ENCODE results near the gene EDAR. TPM values are rescaled to one million over a fixed set of nuclear protein-coding genes. Genes with fewer than 3 reads are reported as not detected.
A peak's percentile ranks its signal among the peaks of the same experiment; 100 is the strongest.

The EDAR gene
- total RNA-seq, 1 donor from 2014 or later, result not detected

DNA sequence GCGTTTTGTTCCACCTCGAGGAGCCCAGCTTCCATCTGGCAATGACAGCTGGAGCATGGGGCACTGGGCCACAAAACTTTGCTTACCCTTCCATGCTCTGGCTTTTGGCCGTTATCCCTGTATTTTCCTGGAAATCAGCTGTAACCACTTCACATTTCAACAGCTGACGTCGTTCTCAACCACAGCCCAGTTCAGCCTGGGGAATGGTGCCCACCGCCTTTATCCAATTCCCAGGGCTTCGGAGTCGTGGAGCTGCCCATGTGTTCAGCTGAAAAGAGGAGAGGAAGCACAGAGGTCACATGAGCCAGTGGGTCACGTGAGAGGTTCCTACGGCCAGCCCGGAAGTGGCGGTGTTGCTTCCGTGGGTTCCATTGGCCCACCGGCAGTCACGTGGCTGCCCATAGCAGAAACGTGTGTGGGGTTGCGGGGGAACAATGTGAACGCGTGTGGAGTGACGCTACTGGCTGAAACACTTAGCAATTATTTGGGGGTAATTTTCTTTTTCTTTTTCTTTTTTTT, 16.7 kb upstream of the EDAR start:
- DNase-seq (ENCODE audit: low read depth in 2 of 2), result peak in 1 of 2 donors; percentile 29

DNA sequence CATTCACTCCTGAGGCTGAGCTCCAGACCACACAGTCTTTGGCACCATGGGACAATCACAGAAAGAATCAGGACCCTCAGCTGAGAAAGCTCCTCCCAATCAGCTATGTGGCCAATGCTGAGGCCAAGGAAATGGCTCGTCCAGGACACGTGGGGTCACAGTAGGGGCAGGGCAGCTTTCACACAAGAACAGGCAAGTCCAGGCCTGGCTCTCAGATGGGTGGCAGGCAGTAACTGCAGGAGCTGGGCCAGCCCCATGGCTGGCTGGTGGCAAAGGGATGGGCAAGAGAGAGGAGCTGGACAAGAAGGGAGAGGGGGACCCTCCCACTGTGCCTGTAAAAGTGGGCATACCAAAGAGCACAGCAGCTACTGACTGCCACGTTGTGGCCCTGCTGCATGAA, 12.2 kb upstream of the EDAR start:
- DNase-seq (ENCODE audit: low read depth in 2 of 2), result no peak

DNA sequence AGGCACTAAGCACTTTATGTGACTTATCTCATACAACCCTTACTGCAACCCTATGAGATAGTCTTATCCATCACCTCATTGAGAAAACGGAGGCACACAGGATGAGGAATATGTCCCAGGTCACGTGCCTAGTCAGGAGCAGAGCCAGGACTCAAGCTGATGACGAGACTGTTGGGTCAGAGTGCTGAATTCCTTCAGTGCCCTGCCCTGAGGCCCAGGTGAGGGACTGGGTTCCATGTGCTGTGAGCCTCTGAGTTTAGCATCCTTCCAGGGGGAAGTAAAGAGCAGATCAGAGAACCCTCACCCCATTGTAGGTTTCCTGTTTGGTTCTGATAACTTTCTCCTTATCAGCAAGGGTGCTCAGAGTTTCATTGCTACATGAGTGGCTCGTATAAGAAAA, 11.7 kb upstream of the EDAR start:
- no peak for DNase-seq (ENCODE audit: low read depth in 2 of 2)

DNA sequence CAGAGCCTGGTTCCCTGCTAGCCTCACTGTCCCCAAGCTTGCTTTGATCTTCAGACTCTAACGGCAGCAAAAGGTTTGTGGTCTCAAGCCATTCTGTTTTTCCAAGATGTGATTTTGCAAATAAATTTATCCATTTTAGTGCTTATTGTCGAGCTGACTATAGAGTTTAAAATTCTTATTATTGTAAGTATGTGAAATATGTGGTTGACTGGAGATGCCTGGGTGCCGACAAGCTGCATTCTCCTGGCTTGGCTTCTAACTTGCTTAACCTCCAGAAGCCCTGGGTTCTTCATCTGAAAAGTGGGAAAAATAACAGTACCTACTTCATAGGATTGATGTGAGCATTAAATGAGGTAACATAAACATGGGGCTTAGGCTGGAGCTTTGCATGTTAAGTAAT, 9.9 kb upstream of the EDAR start:
- no peak for DNase-seq (ENCODE audit: low read depth in 2 of 2)

DNA sequence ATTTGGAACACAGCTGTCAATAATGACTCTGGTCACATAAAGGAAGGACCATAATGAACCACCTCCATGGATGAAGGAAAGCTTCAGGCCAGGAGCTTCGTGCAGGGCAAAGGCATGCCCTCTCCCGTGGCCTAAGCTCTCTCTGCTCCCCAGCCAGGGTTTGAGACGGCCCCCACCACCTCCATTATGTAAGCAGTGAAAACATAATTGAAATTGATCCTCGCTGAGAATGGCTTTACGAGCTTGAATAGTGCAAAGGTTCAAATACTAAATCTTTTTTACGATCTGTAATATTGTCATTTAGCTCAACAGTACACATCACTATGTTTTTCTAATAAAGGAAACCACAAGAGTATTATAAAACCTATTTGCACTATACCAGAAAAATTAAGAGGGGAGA, 5.2 kb upstream of the EDAR start:
- DNase-seq (ENCODE audit: low read depth in 2 of 2), result no peak

DNA sequence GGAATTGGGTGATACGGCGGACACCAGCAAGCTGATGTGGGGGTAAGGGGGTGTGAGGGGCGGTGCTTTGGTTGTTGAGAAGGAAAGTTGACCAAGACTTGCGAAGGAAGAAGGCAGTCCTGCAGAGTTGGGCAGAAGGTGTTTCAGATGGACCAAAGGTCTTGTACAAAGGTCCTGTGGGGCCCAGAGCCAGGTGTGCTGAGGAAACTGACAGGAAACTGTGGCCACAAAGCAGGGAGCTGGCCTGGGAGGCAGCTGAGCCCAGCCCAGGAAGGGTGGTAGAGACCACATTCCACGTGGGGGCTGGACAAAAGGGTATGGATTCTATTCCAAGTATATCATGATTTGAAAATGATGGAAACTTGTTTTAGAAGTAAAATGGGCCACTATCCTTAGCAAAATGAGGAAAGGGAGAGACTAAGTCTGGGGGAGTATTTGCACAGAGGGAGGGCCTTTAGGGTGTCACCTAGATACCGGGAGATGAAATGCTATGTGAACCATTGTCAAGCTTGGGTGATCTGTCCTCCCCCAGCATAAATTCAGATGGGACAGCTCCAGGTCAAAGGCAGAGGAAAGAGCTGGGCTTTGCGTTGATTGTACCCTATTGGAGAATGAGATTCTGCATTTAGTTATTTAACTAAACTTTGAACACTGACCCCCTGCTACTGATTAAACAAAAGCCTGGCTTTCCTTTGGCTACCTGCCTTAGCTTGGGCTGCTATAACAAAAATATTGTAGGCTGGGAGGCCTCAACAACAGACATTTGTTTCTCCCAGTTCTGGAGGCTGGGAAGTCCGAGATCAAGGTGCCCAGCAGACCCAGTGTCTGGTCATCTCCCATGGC, 4.3 kb upstream of the EDAR start:
- DNase-seq (ENCODE audit: low read depth in 2 of 2), result no peak

DNA sequence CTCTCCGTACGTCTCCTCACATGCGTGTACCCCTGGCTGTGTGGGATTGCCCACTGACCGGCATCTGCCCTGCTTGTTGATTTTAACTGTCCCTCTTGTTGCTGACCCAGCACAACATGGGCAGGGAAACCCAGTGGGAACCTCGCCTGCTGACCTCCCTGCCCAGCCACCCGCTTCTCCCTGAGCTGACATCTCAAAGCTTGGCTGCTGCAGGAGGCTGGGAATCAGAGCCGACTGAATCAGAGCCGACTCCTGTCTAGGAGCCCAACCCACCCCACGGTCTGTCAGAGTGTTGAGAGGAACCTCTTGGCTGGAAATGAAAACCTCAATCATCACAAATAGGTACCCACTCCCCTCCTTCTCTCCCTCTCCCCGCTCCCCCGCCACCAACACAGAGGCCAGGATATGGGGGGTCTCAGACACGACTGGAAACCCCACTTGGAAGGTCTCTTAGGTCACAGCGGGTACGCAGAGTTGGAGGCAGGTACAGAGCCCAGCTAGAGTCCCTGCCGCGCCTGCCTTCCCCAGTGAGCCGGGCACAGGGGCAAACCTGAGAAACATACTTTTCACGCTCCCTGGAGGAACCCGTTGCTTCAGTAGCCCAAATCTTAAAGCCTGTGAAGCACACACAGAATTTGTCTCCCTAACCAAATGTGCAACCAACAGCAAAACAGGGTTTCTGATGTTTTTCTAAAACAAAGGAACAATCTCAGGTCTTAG, 784 bp downstream of the EDAR start:
- DNase-seq (ENCODE audit: low read depth in 2 of 2), result no peak

DNA sequence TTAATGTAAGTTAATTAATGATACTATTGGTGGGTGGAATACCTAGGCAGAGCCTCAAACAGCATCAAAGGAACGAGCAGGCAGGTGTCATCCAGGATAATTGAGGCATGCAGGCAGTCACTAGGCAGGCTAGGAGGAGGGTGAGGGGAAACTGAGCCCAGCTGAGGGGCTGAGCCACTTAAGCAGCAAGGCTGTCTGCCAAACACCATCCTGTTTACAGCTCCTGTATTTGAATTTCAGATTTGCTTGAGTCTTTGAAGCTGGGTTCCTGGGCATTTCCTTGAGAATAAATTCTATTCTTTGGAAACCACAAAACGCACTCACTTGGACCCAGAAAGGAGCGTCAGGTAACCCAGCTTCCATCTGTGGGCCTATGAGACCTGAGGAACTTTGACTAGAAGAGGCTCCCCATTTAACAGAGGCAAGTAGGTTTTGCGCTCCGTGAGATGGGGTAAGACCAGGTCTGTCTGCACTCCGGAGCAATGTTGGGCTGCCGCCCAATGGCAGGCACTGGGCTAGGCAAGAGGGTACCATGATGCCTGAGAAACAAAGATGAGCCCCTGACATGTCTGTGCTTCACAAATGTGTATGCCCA, 2.0 kb downstream of the EDAR start:
- DNase-seq (ENCODE audit: low read depth in 2 of 2), result no peak

DNA sequence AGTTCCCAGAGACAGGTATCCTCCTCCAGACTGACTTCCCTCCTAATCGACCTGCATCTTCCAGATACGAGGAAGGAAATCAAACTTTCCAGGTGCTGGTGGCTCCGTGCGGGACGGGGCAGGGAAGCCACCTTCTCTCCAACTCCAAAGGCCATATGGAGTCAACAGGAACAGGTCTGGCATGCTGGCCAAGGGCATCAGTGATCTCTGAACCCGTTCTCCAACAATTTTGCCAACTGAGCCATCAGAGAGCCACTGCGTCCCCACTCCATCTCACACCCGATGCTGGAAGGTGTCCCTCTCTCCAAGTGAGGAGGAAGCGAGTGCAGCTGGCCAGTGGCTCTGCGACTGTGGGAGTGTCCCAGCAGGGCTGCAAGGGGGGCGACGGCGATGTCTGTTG, 5.4 kb downstream of the EDAR start:
- no peak for DNase-seq (ENCODE audit: low read depth in 2 of 2)

DNA sequence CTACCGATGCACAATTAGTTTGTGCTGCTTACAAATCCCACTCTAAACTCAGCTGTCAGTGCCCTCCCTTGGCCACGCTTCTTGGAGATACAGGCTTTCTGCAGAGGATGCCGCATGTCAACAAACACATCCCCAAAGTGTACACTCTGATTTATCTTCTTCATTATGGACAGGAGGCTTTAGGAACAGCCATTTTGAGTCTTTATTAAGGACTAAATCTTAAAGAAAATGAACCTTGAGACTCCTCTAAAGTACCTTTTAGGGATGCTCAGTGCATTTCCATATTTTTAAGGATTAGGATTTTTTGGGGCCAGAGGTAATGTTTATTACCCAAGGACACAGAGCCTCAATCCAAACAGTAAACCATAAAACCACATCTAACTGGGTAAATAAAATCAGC, 6.0 kb downstream of the EDAR start:
- DNase-seq (ENCODE audit: low read depth in 2 of 2), result no peak

DNA sequence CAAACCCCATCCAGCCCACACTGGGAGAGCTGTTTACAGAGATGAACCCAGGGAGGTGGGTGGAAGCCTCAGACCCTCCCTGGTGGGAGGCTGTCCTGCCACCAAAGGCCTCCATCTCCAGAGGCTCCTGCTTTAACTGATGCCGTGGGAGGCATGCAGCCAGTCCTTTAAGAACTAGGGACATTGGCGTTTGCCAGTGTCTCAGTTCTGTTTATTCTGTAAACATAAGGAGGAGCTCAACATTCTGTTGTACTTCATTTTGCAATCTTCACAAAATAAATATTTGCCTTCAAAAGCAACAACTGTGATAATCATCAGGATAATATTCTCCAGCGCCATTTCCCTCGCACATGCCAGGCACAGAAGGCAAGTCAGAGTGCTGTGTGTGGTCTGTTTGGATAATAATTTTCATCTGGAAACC, 6.8 kb downstream of the EDAR start:
- no peak for DNase-seq (ENCODE audit: low read depth in 2 of 2)

DNA sequence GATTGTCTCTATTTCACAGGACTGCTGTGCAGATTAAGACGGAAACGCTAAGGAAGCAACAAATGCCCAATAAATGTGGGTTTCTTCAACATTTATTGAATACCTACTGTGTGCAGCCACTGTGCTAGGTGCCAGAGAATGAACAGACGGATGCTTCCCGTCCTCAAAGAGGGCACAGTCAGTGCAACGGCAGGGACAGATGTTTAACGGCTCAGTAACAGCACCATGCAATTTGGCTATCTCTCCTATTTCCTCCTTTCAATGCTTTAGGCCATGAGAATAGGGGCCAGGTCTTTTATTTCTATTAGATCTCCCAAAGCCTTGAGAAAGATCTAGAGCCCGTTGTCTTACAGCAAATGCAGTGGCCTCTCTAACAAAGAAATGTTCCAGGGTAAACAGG, 7.2 kb downstream of the EDAR start:
- DNase-seq (ENCODE audit: low read depth in 2 of 2), result no peak

DNA sequence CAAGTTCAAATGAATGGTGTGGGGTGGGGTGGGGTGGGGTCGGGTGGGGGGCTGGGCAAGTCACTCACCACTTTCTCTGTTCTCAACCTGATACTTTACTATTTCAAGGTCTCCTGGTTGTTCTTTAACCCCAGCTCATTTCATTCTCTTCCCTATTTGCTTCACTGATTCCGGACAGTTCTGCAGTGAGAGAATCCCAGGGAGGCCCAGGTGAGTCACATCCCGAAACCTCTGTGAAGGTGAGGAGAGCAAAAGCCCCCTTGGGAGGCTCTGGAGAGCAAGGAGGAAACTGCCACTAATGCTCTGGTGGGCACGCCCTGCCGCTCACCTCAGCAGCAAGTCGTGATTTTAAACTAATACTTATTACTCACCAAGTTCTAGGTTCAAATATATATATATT, 8.9 kb downstream of the EDAR start:
- no peak for DNase-seq (ENCODE audit: low read depth in 2 of 2)

DNA sequence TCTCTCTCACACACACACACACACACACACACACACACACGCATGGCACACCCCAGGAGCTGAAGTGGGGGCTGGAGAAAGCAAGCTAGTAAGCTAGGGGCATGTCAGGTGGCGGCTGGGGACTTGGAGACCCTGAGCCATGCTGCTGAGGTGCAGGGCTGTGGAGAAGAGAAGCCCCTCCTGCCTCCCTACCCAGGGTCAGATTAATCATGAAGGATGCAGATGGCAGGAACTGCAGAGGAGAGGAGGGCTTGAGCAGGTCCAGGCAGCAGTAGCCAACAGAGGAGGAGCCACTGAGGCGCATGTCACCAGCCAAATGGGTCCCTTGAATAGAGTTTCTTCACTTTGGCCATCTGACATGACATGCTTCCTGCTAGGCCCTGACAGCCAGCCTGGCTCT, 9.6 kb downstream of the EDAR start:
- DNase-seq (ENCODE audit: low read depth in 2 of 2), result no peak

DNA sequence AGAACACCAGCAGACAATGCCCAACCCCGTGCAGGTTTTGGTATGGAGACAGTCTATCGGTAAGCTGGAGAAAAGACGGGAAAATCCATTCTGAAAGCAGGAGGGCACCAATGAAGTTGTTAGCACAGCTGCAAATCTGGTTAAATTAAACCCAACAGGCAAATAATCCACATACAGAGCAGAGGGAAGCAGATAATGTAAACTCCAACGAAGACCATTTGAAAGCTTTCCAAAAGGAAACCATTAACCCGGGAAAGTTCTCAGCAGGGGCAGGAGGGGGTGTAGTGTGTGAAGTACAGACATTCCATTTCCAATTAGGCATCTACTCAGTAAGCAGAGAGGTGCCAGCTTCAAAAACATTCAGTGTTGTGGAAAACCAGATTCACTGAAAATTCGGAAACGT, 10.3 kb downstream of the EDAR start:
- peak; percentile 6 to 40 for DNase-seq (ENCODE audit: low read depth in 2 of 2)

DNA sequence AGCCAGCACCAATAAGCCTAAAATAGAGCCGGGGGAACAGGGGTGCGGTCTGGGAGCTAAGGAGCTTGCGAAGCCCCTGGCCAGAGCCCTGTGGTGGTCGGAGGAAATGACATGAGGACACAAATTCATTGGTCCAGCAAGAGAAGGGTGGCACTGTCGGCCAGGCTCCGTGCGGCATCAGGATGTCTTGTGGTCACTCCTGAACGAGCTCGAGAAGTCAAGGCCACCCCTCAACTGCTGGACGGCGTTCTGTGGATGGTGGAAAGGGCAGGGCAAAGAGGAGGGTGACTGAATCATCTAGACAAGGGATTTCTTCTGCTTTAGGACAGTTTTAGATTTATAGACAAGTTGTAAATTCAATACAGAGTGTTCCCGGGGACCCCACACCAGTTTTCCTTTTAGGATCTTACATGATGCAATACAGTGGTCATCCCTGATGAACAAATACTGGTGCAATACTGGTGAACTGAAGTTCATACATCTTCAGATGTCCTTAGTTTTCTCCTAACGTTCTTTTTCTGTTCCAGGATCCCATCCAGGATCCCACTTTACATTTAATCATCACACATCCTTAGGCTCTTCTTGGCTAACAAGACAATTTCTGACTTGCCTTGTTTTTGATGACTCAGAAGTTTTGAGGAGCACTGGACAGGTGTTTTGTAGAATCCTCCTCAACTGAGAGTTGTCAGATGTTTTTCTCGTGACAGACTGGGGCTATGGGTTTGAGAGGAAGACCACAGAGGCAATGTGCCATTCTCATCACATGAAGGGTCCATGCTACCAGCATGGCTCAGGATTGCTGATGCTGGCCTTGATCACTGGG, 13.2 kb downstream of the EDAR start:
- DNase-seq (ENCODE audit: low read depth in 2 of 2), result no peak

DNA sequence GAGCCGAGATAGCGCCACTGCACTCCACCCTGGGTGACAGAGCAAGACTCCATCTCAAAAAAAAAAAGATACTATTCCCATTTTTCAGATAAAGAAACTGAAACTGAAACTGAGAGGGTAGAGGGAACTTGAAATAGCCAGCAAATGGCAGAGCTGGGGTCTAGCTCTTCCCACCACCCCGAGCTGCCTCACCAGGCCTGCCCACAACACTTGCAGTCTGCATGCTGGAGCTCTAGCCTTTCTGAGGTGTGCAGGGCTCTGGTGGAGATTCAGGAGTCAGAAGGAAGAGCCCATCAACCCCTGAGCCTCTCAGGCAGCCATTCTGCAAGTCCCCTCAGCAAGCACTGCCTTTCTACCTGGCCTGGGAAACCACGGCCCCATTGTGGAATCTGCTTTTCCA, 14.3 kb downstream of the EDAR start:
- DNase-seq (ENCODE audit: low read depth in 2 of 2), result no peak

DNA sequence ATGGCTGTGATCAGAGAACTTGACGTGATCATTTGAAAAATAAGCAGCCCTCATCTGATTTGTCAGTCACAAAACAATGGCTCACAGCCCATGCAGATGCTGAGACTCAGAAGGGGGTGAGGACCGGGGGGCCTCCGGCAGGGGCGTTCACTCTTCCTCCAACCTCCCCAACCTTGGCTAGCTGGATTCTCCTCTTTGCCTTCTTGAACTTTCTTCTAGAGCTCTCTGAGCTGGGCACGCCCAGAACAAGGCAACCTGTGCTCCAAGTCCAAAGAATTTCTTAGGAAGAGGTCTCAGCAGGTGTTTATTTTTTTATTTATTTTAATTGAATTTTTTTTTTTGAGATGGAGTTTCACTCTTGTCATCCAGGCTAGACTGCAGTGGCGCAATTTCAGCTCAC, 16.4 kb downstream of the EDAR start:
- DNase-seq (ENCODE audit: low read depth in 2 of 2), result no peak

DNA sequence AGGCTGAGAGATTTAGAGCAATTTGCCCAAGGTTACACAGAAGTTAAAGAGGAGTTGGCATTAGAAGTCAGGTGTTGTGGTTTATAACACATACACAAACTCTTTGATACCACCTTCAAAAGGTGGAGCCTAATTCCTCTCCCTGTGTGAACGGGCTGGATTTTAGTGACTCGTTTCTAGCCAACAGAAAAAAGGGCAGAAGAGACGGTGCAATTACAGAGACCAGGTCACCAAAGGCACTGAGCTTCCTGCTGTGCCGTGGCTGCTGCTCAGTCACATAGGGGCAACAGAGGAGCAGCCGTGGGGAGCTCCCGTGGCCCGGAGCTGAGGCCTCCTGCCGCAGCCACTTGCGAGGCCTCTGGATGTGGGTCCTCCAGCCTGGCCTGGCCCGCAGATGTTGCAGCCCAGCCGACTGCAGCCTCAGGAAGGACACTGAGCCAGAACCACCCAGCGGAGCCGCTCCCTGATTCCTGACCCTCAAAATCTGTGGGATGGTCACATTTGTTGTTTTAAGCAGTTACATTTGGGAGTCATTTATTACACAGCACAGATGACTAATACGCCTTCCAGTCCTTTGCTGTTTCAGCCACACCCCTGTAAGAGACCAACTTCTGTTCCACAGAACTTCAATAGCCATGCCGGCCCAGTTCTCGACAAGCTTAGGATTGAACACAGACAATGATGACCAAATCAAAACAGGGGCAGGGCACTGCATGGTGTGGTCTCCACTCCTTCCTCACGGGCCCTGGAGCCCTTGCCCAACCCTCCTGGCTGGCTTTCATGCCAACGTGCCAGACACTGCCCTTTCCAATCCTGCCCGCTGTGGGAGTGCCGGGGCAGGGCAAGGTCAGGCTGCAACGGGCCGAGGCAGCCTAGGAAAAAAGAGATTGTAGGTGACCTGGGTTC, 17.1 kb downstream of the EDAR start:
- no peak for DNase-seq (ENCODE audit: low read depth in 2 of 2)

DNA sequence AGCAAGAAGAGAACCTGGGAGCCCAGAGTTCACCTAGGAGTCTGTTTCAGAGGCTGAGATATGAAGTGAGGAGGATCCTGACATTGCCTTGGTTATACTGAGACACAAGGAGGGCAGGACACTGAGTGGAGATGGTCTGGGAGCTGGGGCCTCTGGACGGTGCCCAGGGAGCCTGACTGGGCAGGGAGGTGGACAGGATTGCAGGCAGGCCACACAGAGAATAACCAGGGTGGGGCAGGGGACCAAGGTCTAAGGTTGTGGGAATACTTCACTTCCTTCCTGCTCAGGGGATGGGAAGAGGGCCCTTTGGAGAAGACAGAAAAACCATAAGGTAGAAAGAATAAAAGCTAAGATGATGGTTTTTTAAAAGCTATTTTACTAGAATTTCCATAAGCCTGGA, 18.7 kb downstream of the EDAR start:
- no peak for DNase-seq (ENCODE audit: low read depth in 2 of 2)

DNA sequence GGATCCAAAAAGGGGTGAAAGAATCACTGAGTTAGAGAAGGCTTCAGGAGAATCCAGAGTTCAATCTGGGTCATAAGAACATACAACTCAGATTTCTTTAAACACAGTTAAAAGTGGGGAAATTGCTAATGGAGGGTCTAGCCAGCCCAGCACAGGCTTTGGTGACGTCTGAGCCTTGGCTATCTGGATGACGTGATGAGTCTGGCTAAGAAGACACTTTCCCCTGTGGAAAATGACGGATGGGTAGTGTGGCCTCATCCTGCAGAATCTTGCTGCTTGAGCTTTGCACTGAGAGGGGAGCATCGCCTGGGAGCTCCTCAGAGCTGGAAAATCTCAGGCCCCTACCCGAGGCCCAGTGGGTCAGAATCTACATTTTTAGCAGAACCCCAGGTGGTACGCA, 19.2 kb downstream of the EDAR start:
- DNase-seq (ENCODE audit: low read depth in 2 of 2), result no peak
